K562 (cell line): ENCODE results near the gene DCST1. TPM values are rescaled to one million over a fixed set of nuclear protein-coding genes. Genes with fewer than 3 reads are reported as not detected.

Source experiments
- ARID1B ChIP-seq: fragments of 450-650 bp; IDR thresholded peaks from 2 replicates; pipeline ENCODE4 v1.6.1; 2016; ENCODE audit warnings: antibody characterized with exemption, mild to moderate bottlenecking, inconsistent platforms
- BHLHE40 ChIP-seq: IDR thresholded peaks from 2 replicates; pipeline ENCODE4 v1.6.1; 2011; ENCODE audit warnings: low read length, improper control_type of control experiment
- ETV5 ChIP-seq: sonication (generic); formaldehyde crosslinking; IDR thresholded peaks from 2 replicates; pipeline ENCODE4 v1.4.0; 2020; ENCODE audit warnings: low read depth, mild to moderate bottlenecking, missing genetic modification reagents
- FOXJ2 ChIP-seq: fragments of 200-800 bp; sonication (Bioruptor generic); IDR thresholded peaks from 2 replicates; pipeline ENCODE4 v1.6.1; 2016; ENCODE audit warnings: missing genetic modification characterization, missing compliant biosample characterization
- FOXP4 ChIP-seq: sonication (generic); formaldehyde crosslinking; IDR thresholded peaks from 2 replicates; pipeline ENCODE4 v1.8.0; 2022; ENCODE audit warnings: mild to moderate bottlenecking, missing genetic modification reagents, borderline replicate concordance
- HDAC6 ChIP-seq: IDR thresholded peaks from 2 replicates; pipeline ENCODE4 v1.6.1; 2012; ENCODE audit warnings: low read depth, mild to moderate bottlenecking, control low read depth, inconsistent platforms, low read length, moderate library complexity
- IRF2 ChIP-seq: sonication (generic); formaldehyde crosslinking; IDR thresholded peaks from 2 replicates; pipeline ENCODE4 v1.8.1; 2022; ENCODE audit warnings: mild to moderate bottlenecking, missing genetic modification reagents
- JUNB ChIP-seq: fragments of 450-650 bp; formaldehyde crosslinking; conservative IDR thresholded peaks from 2 replicates; pipeline ENCODE4 v1.4.0; 2020; ENCODE audit warnings: mild to moderate bottlenecking
- MYNN ChIP-seq, 2 experiments: sonication (generic); formaldehyde crosslinking in 1 of 2; IDR thresholded peaks; 2 replicates each; pipeline versions ENCODE4 v1.5.0 to v1.6.1; 2016 to 2020; ENCODE audit warnings: antibody characterized with exemption in 1 of 2, missing genetic modification reagents in 1 of 2
- NCOR1 ChIP-seq: fragments of 450-650 bp; IDR thresholded peaks from 2 replicates; pipeline ENCODE4 v1.6.1; 2016; ENCODE audit warnings: mild to moderate bottlenecking, moderate library complexity
- NR3C1 ChIP-seq: sonication (generic); formaldehyde crosslinking; IDR thresholded peaks from 2 replicates; pipeline ENCODE4 v1.8.1; 2022; ENCODE audit warnings: missing genetic modification reagents
- RNF219 ChIP-seq: fragments of 250-450 bp; sonication (Bioruptor Pico); IDR thresholded peaks from 2 replicates; pipeline ENCODE4 v1.5.0; 2022; ENCODE audit warnings: mild to moderate bottlenecking
- XRCC5 ChIP-seq: fragments of 200-400 bp; formaldehyde crosslinking; IDR thresholded peaks from 2 replicates; pipeline ENCODE4 v1.6.1; 2017; ENCODE audit warnings: low read depth, mild to moderate bottlenecking, low read length
- ZNF76 ChIP-seq: fragments of 250-450 bp; sonication (Bioruptor Pico); IDR thresholded peaks from 2 replicates; pipeline ENCODE4 v1.4.0; 2020; ENCODE audit warnings: mild to moderate bottlenecking, moderate library complexity, borderline replicate concordance
- polyA plus RNA-seq, 8 experiments: library from polyadenylated mRNA; depleted of rRNA in 4 of 8; stranded (reverse) in 5 of 8; unstranded in 3 of 8; fragments of >200 nt; fragmentation: Nextera tagmentation in 2 of 8; fragmentation: Illumina TruSeq in 1 of 8; extraction: Ambion mirVana in 2 of 8; extraction: Trizol in 1 of 8; gene quantifications; 2 replicates each; pipeline versions ENCODE4 v1.2.1 to v1.2.3, GENCODE V29; 2011 to 2014; ENCODE audit warnings: inconsistent platforms in 1 of 8, missing spikeins in 1 of 8
- total RNA-seq, 7 experiments: library from RNA; depleted of rRNA in 6 of 7; stranded (reverse); fragments of >200 nt in 6 of 7; fragmentation: Illumina TruSeq in 2 of 7; extraction: Trizol in 2 of 7; gene quantifications; 2 replicates each; pipeline versions ENCODE4 v1.2.1 to v1.2.3, GENCODE V29; 2011 to 2021; ENCODE audit warnings: low replicate concordance in 1 of 7

DCST1 gene
- total and polyA plus RNA-seq, 9 of the 15 experiments (the other 6 are each of a cell fraction or from before 2014, with no cell fraction given): not detected

- TF ChIP-seq RNF219 (CRISPR knock-in tag) (no peak), ETV5 (no peak), FOXP4 (CRISPR knock-in tag) (0 out of 2 replicates have a peak, but pooled peaks have one; percentile 46), NCOR1 (no peak), JUNB (CRISPR knock-in tag) (no peak), FOXJ2 (tag) (no peak), XRCC5 (no peak), MYNN (IDR thresholded peaks at IDR 0.05) (no peak), MYNN (CRISPR knock-in tag; IDR thresholded peaks at IDR 0.05) (no peak), IRF2 (CRISPR knock-in tag) (no peak), ZNF76 (CRISPR knock-in tag) (no peak), ARID1B (no peak), NR3C1 (CRISPR knock-in tag) (no peak), HDAC6 (no peak), BHLHE40 (peak; percentile 71)
Measured at GRCh38 chr1:155083865-155084721, 50.5 kb downstream of the DCST1 start (continued).
